HL-60 (cell line): ENCODE data around the gene PRKD2.

Experiments
- GABPA ChIP-seq: IDR thresholded peaks from 2 replicates; pipeline ENCODE4 v1.6.1; 2012; ENCODE audit warnings: low read depth
- POLR2AphosphoS5 ChIP-seq: IDR thresholded peaks from 2 replicates; pipeline ENCODE4 v1.6.1; 2012; ENCODE audit warnings: low read depth
- TF ChIP-seq, protein P1 (sequence below): IDR thresholded peaks from one replicate; pipeline ENCODE4 v1.5.1; 2011; ENCODE audit warnings: low read length, control low read depth, inconsistent platforms; ENCODE audit not compliant: insufficient read depth

DNA sequence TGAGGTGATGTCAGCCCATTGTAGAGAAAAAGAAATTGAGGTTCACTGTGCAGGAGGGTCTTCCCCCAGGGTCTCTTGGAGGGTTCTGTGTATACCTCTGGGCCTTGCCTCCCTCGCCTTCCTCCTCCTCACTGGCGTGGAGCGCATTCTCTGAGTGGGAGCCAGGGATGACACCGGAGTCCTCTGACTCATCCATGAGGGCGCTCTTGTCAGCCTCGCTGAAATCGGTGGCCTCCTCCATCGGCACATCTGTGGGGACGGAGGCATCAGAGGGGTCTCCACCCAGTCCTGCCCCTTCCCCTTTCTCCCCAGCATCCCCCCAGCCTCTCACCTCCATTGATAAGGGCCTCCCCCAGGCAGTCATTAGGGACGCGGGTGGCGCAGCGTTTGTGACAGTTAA lies 16.2 kb downstream of the PRKD2 start:
- TF ChIP-seq, protein P1, sequence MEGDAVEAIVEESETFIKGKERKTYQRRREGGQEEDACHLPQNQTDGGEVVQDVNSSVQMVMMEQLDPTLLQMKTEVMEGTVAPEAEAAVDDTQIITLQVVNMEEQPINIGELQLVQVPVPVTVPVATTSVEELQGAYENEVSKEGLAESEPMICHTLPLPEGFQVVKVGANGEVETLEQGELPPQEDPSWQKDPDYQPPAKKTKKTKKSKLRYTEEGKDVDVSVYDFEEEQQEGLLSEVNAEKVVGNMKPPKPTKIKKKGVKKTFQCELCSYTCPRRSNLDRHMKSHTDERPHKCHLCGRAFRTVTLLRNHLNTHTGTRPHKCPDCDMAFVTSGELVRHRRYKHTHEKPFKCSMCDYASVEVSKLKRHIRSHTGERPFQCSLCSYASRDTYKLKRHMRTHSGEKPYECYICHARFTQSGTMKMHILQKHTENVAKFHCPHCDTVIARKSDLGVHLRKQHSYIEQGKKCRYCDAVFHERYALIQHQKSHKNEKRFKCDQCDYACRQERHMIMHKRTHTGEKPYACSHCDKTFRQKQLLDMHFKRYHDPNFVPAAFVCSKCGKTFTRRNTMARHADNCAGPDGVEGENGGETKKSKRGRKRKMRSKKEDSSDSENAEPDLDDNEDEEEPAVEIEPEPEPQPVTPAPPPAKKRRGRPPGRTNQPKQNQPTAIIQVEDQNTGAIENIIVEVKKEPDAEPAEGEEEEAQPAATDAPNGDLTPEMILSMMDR, result no peak
- TF ChIP-seq GABPA (no peak), POLR2AphosphoS5 (no peak)
